Bronchial epithelial cell (primary cell): ENCODE measurements around the gene LZIC. TPM values are rescaled to one million over a fixed set of nuclear protein-coding genes. Genes with fewer than 3 reads are reported as not detected.

Experiments
- DNase-seq: peaks from one replicate; pipeline ENCODE4 v3.0.0-alpha.2; 2010; ENCODE audit warnings: low read depth
- FAIRE-seq: peaks from 2 replicates; lab custom pipeline; 2011; peaks lifted over from hg19 to GRCh38; lab: Jason Lieb, UNC
- H3K27me3 ChIP-seq: 2 replicates; pipeline ENCODE4 v1.5.1; 2011; ENCODE audit warnings: low read length; ENCODE audit not compliant: control insufficient read depth, insufficient read depth
- H3K36me3 ChIP-seq: 2 replicates; pipeline ENCODE4 v1.5.1; 2011; ENCODE audit warnings: low read length; ENCODE audit not compliant: control insufficient read depth, insufficient read depth
- H3K4me3 ChIP-seq: 2 replicates; pipeline ENCODE4 v1.5.1; 2011; ENCODE audit warnings: mild to moderate bottlenecking, low read depth, low read length, control low read depth
- total RNA-seq: library from RNA; depleted of rRNA; stranded (reverse); fragments of >200 nt; gene quantifications from 2 replicates; pipeline ENCODE4 v1.2.1, GENCODE V29; 2014
- TF ChIP-seq, protein P1 (sequence below): IDR thresholded peaks from 2 replicates; pipeline ENCODE4 v1.5.1; 2011; ENCODE audit warnings: mild to moderate bottlenecking, moderate library complexity, low read length, control low read depth, inconsistent platforms; ENCODE audit not compliant: insufficient read depth, severe bottlenecking

Gene LZIC
- total RNA-seq, 1 donor from 2014 or later = 32.1 TPM

DNA sequence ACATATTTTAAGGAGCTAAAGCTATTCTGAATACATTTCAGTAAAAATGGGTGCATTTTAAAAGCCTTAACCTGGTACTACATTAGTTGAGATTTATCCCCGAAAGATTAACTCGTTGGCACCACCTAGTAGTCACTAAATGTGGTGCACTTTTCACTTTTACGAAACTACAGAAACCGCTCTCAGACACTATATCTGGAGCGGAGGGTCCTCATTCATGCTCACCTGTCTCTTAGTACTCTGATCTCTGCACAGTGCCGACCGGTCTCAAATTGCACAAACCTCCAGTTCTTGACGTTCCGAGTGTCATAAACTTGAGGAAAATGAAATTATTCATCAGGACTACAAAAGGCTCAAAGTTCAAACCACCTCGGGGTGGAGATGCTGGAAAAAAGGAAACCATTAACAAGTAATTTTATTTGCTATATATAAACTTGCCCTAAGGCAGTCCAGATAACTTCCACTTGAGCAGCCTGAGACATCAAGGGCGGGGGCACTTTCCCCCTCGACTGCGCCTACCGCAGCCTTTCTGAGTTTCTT is 722 bp downstream of the LZIC start:
- H3K27me3 ChIP-seq = no peaks in the 10 kb centered on the region
- DNase-seq = peak; percentile 61
- FAIRE-seq = no peak

DNA sequence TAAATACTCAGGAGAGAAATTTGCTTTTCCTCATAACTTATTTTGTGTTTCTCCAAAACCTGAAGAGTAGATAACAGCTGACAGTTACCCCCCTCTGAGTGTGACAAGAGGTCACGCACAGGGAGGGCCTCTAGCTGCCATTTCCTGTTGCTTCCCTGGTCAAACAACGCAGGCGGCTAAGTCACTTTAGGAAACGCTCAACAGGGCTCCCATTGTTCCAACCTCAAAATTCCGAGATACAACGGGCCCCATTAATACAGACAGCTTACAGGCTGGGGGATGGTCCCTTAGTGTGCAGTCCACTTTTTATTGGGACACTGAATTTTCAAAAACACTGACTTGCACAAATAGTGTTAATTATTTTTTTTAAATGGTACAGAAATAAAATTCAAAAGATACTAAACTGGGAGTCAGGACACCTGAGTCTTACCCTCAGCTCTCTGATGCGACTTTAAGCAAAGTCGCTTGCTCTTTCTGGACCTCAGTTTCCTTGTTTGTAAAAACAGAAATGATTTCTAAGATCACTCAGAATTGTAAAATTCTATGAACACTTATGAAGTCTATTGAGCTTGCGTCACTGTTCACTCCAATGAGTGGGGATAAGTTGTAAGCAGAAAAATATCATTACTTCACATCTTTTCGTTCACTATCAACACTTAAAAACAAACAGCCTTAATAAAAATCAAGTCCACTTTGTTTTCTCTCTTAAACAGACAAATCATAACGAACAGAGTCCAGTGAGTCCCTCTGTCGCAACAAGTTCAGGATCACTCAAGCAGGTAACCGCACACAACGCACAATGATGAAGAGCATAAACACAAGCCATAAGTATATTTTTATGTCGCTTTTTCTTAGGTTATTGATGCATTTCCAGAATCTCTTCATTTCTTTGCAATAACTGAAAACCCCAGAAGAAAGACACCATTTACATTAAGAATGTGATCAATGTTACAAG is 13.5 kb downstream of the LZIC start:
- no peak for DNase-seq
- Histone ChIP-seq H3K36me3 (no peaks in the 10 kb centered on the region), H3K4me3 (no peak overlapping the region), H3K27me3 (no peaks in the 10 kb centered on the region)
- no peak for FAIRE-seq
- TF ChIP-seq, protein P1, sequence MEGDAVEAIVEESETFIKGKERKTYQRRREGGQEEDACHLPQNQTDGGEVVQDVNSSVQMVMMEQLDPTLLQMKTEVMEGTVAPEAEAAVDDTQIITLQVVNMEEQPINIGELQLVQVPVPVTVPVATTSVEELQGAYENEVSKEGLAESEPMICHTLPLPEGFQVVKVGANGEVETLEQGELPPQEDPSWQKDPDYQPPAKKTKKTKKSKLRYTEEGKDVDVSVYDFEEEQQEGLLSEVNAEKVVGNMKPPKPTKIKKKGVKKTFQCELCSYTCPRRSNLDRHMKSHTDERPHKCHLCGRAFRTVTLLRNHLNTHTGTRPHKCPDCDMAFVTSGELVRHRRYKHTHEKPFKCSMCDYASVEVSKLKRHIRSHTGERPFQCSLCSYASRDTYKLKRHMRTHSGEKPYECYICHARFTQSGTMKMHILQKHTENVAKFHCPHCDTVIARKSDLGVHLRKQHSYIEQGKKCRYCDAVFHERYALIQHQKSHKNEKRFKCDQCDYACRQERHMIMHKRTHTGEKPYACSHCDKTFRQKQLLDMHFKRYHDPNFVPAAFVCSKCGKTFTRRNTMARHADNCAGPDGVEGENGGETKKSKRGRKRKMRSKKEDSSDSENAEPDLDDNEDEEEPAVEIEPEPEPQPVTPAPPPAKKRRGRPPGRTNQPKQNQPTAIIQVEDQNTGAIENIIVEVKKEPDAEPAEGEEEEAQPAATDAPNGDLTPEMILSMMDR = no peak

More for the DNA sequence above, 722 bp downstream of the LZIC start:
- TF ChIP-seq, protein P1 = peak; percentile 46
- H3K4me3 ChIP-seq = peak overlapping the region; percentile 64
- peaks cover 3% of the 10 kb centered on the region for H3K36me3 ChIP-seq

DNA sequence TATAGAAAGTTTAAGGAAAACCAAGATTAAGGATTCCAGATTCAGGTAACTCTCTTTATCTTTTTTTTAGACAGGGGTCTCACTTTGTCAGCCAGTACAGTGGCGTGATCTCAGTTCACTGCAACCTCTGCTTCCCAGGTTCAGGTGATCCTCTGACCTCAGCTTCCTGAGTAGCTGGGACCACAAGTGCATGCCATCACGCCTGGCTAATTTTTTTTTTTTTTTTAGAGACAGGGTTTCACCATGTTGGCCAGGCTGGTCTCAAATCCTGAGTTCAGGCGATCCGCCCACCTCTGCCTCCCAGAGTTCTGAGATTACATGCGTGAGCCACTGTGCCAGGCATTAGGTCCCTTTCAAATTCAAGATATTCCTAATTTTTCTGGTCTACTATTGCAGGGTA is 15.9 kb downstream of the LZIC start:
- TF ChIP-seq, protein P1 = no peak
- Histone ChIP-seq H3K36me3 (no peaks in the 10 kb centered on the region), H3K4me3 (no peak overlapping the region), H3K27me3 (no peaks in the 10 kb centered on the region)
- DNase-seq (no peak), FAIRE-seq (no peak)

DNA sequence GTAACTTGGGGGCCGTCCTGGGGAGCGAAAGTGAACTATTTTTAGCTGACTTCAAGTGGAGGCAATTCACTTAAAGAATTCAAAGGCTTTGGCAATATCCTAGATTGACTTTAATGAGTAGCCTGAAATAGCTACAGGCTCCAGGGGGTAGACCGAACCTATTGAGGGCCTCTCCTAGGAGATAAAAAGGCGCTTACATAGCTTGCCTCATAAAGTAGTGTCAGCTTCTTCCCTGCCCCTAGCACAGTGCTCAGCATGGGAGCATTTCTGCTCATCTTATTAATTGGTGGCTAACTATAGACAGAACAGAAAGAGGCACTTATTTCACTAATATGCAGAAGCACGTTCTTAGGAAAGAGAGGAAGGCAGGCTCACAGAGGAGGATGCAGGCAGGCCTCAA is 20.8 kb downstream of the LZIC start:
- DNase-seq (no peak), FAIRE-seq (no peak)
- Histone ChIP-seq H3K27me3 (no peaks in the 10 kb centered on the region), H3K36me3 (no peaks in the 10 kb centered on the region), H3K4me3 (no peak overlapping the region)
- TF ChIP-seq, protein P1 = no peak

DNA sequence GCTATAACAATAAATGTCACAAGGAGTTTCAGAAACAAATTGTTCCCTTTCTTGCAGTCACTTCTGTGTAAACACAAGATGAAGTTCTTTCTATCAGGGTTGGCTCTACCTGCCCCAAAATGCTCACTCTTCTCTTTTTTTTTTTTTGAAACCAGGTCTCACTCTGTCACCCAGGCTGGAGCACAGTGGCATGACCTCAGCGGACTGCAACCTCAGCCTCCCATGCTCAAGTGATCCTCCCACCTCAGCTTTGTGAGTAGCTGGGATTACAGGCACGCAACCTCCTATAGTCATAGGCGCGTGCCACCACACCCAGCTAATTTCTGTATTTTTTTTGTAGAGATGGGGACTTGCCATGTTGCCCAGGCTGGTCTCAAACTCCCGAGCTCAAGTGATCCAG is 22.6 kb downstream of the LZIC start:
- H3K36me3 ChIP-seq = no peaks in the 10 kb centered on the region
- H3K4me3 ChIP-seq = no peak overlapping the region
- DNase-seq (no peak), FAIRE-seq (no peak)
- TF ChIP-seq, protein P1 = no peak
- no peaks in the 10 kb centered on the region for H3K27me3 ChIP-seq
